Left lobe of liver (tissue), 2 donors: ENCODE results near the gene CENPQ. TPM values are rescaled to one million over a fixed set of nuclear protein-coding genes. Genes with fewer than 3 reads are reported as not detected.

ENCODE experiments used
- ATAC-seq: fragments of 200-7000 bp; cut with Tn5 transposase; one replicate; pipeline ENCODE4 v1.9.1; 2020; ENCODE audit warnings: mild to moderate bottlenecking, moderate library complexity
- DNase-seq: peaks from one replicate; pipeline ENCODE4 v3.0.0-alpha.2; 2020; ENCODE audit warnings: low spot score
- total RNA-seq: library from RNA; stranded (reverse); gene quantifications from one replicate; pipeline ENCODE4 v1.2.1, GENCODE V29; 2021
- donor health status: DM: no; HTN: no; CAD: no; lungs with moderate emphysema.
- donor health status: DM: no; HTN: yes; CAD: no.

CENPQ gene
- total RNA-seq, 1 donor from 2014 or later: 0.98 TPM

- DNase-seq (no peak), ATAC-seq (no peak)
Measured at GRCh38 chr6:49499623-49500022, 36.5 kb downstream of the CENPQ start, which contains the start of gene GLYATL3. TSS of gene GLYATL3 (plus strand) at chr6:49499923. CDS start at chr6:49511991, 12,068 bp downstream.

GRCh38 chr6:49504666-49505065, 41.5 kb downstream of the CENPQ start:
- DNase-seq (no peak), ATAC-seq (no peak)

- DNase-seq: no peak
- peak; percentile 57 for ATAC-seq
Measured at GRCh38 chr6:49506569-49507111, 43.5 kb downstream of the CENPQ start.

GRCh38 chr6:49509342-49509741, 46.2 kb downstream of the CENPQ start:
- ATAC-seq (no peak), DNase-seq (no peak)

GRCh38 chr6:49513153-49513989, 50.2 kb downstream of the CENPQ start:
- peak; percentile 81 for ATAC-seq

GRCh38 chr6:49514571-49515484, 51.7 kb downstream of the CENPQ start:
- DNase-seq (no peak), ATAC-seq (peak; percentile 42)

More at GRCh38 chr6:49513153-49513989, 50.2 kb downstream of the CENPQ start:
- DNase-seq: no peak

GRCh38 chr6:49515485-49516146, 52.4 kb downstream of the CENPQ start:
- no peak for ATAC-seq
- DNase-seq: no peak

GRCh38 chr6:49516147-49516505, 53.0 kb downstream of the CENPQ start:
- DNase-seq: no peak
- ATAC-seq: no peak

GRCh38 chr6:49517919-49518318, 54.7 kb downstream of the CENPQ start:
- ATAC-seq: no peak
- DNase-seq: no peak

GRCh38 chr6:49519660-49520059, 56.5 kb downstream of the CENPQ start:
- no peak for ATAC-seq
- no peak for DNase-seq

GRCh38 chr6:49522710-49523593, 59.8 kb downstream of the CENPQ start:
- ATAC-seq (peak; percentile 71), DNase-seq (peak; percentile 68)

- DNase-seq: peak; percentile 52
- peak; percentile 22 for ATAC-seq
Measured at GRCh38 chr6:49523901-49524300, 60.7 kb downstream of the CENPQ start.

- peak; percentile 71 for DNase-seq
- peak; percentile 34 for ATAC-seq
Measured at GRCh38 chr6:49524541-49524940, 61.4 kb downstream of the CENPQ start.

GRCh38 chr6:49526598-49526997, 63.4 kb downstream of the CENPQ start:
- peak; percentile 39 for ATAC-seq
- peak; percentile 55 for DNase-seq

GRCh38 chr6:49527320-49527719, 64.2 kb downstream of the CENPQ start:
- DNase-seq: peak; percentile 55
- ATAC-seq: peak; percentile 53

GRCh38 chr6:49528571-49528970, 65.4 kb downstream of the CENPQ start:
- DNase-seq (no peak), ATAC-seq (no peak)

GRCh38 chr6:49530141-49530776, 67.1 kb downstream of the CENPQ start:
- no peak for DNase-seq
- no peak for ATAC-seq

- no peak for DNase-seq
- peak; percentile 93 for ATAC-seq
Measured at GRCh38 chr6:49531774-49532569, 68.8 kb downstream of the CENPQ start.
